NK-92 (cell line): ENCODE results near the gene RHBDL3.
"Not testable (repeated sequence)": the region's sequence is repeated elsewhere in the genome, so short reads cannot be mapped to it uniquely, and the experiment has no call there.

Experiments
- DNase-seq: peaks from one replicate; lab custom pipeline; 2025; ENCODE audit not compliant: unreplicated experiment; lab: John Stamatoyannopoulos, UW

RHBDL3 gene

GRCh38 chr17:32265192-32265923, at the start of gene RHBDL3:
TSS of gene RHBDL3 (plus strand) at chr17:32265832. CDS start at chr17:32266190, 358 bp downstream.
- DNase-seq: no peak

GRCh38 chr17:32222621-32223020, 43.0 kb upstream of the RHBDL3 start:
- no peak for DNase-seq

GRCh38 chr17:32223703-32224102, 41.9 kb upstream of the RHBDL3 start:
- DNase-seq: no peak

- DNase-seq: no peak
Observed at GRCh38 chr17:32226886-32227285, 38.7 kb upstream of the RHBDL3 start.

GRCh38 chr17:32227910-32228309, 37.7 kb upstream of the RHBDL3 start:
- DNase-seq: no peak

- DNase-seq: no peak
Observed at GRCh38 chr17:32235588-32235987, 30.0 kb upstream of the RHBDL3 start.

- DNase-seq: no peak
Observed at GRCh38 chr17:32239456-32239855, 26.2 kb upstream of the RHBDL3 start.

- DNase-seq: no peak
Observed at GRCh38 chr17:32240750-32241149, 24.9 kb upstream of the RHBDL3 start.

GRCh38 chr17:32241640-32242039, 24.0 kb upstream of the RHBDL3 start:
- no peak for DNase-seq

- no peak for DNase-seq
Observed at GRCh38 chr17:32249475-32249874, 16.2 kb upstream of the RHBDL3 start.

GRCh38 chr17:32253117-32253611, 12.5 kb upstream of the RHBDL3 start:
- DNase-seq: no peak

GRCh38 chr17:32256012-32256700, 9.5 kb upstream of the RHBDL3 start:
- no peak for DNase-seq

- DNase-seq: no peak
Observed at GRCh38 chr17:32256701-32257019, 9.0 kb upstream of the RHBDL3 start.

GRCh38 chr17:32258383-32259140, 7.1 kb upstream of the RHBDL3 start:
- no peak for DNase-seq

GRCh38 chr17:32259586-32259985, 6.0 kb upstream of the RHBDL3 start:
- DNase-seq: no peak

- no peak for DNase-seq
Observed at GRCh38 chr17:32261417-32261736, 4.3 kb upstream of the RHBDL3 start.

GRCh38 chr17:32261936-32262510, 3.6 kb upstream of the RHBDL3 start:
- no peak for DNase-seq

GRCh38 chr17:32263515-32263914, 2.1 kb upstream of the RHBDL3 start:
- DNase-seq: not testable (repeated sequence)

- no peak for DNase-seq
Observed at GRCh38 chr17:32264140-32264799, 1.4 kb upstream of the RHBDL3 start.

- no peak for DNase-seq
Observed at GRCh38 chr17:32264823-32265191, 825 bp upstream of the RHBDL3 start.

GRCh38 chr17:32266051-32266388, 388 bp downstream of the RHBDL3 start:
- DNase-seq: no peak
